ENCODE measurements around the gene LRRN4. TPM values are rescaled to one million over a fixed set of nuclear protein-coding genes. Genes with fewer than 3 reads are reported as not detected.

The LRRN4 gene
- total RNA-seq, 4 donors from 2014 or later: 22.9 to 154 (median 32.4) TPM; not detected in 1

Small RNA genes within 50 kb of the gene (small RNA-seq; reads per million reads assigned to genes)
- gene RN7SL498P: not detected

Other genes starting within 250 kb of the LRRN4 start
- gene CHGB, start 142.6 kb downstream of the LRRN4 start, total RNA-seq: 1 to 10 TPM in 1 of 4 donors, under 1 TPM in 2, not detected in 1; 0.46 to 1.1 (median 0.72) TPM
- 10 to 100 TPM in 2 of 4 donors, 1 to 10 TPM in 2; 7.9 to 28.1 (median 9.7) TPM for gene TRMT6, start 103.5 kb downstream of the LRRN4 start, total RNA-seq
- gene MCM8, start 103.4 kb downstream of the LRRN4 start, total RNA-seq: 1 to 10 TPM; 2.3 to 8.0 (median 3.1) TPM
- gene CRLS1, start 47.9 kb downstream of the LRRN4 start, total RNA-seq: 100 to 1,000 TPM in 2 of 4 donors, 10 to 100 TPM in 2; 58.5 to 150 (median 101) TPM
- gene FERMT1, start 69.0 kb upstream of the LRRN4 start, total RNA-seq: 1 to 10 TPM in 3 of 4 donors, under 1 TPM in 1; 0.84 to 1.6 (median 1.2) TPM